Mucosa of stomach (tissue), 1 donor: ENCODE results near the gene EVL.
"Not testable (repeated sequence)": the region's sequence is repeated elsewhere in the genome, so short reads cannot be mapped to it uniquely, and the experiment has no call there.

Experiments used
- H3K27me3 ChIP-seq: one replicate; pipeline ENCODE4 v1.7.0; 2013; ENCODE audit warnings: mild to moderate bottlenecking, low read length; ENCODE audit not compliant: control insufficient read depth, insufficient read depth
- H3K36me3 ChIP-seq: one replicate; pipeline ENCODE4 v1.7.0; 2013; ENCODE audit warnings: low read length; ENCODE audit not compliant: control insufficient read depth, insufficient read depth
- H3K4me1 ChIP-seq: one replicate; pipeline ENCODE4 v1.7.0; 2013; ENCODE audit warnings: mild to moderate bottlenecking, low read length; ENCODE audit not compliant: control insufficient read depth, insufficient read depth
- H3K4me3 ChIP-seq: one replicate; pipeline ENCODE4 v1.7.0; 2013; ENCODE audit warnings: low read length
- H3K9ac ChIP-seq: one replicate; pipeline ENCODE4 v1.7.0; 2013; ENCODE audit warnings: mild to moderate bottlenecking, low read length, moderate library complexity
- H3K9me3 ChIP-seq: one replicate; pipeline ENCODE4 v1.7.0; 2013; ENCODE audit warnings: mild to moderate bottlenecking, low read length, moderate library complexity; ENCODE audit not compliant: control insufficient read depth
- donor health status: Pancreatic carcinoma.

EVL gene, protein sequence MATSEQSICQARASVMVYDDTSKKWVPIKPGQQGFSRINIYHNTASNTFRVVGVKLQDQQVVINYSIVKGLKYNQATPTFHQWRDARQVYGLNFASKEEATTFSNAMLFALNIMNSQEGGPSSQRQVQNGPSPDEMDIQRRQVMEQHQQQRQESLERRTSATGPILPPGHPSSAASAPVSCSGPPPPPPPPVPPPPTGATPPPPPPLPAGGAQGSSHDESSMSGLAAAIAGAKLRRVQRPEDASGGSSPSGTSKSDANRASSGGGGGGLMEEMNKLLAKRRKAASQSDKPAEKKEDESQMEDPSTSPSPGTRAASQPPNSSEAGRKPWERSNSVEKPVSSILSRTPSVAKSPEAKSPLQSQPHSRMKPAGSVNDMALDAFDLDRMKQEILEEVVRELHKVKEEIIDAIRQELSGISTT

DNA sequence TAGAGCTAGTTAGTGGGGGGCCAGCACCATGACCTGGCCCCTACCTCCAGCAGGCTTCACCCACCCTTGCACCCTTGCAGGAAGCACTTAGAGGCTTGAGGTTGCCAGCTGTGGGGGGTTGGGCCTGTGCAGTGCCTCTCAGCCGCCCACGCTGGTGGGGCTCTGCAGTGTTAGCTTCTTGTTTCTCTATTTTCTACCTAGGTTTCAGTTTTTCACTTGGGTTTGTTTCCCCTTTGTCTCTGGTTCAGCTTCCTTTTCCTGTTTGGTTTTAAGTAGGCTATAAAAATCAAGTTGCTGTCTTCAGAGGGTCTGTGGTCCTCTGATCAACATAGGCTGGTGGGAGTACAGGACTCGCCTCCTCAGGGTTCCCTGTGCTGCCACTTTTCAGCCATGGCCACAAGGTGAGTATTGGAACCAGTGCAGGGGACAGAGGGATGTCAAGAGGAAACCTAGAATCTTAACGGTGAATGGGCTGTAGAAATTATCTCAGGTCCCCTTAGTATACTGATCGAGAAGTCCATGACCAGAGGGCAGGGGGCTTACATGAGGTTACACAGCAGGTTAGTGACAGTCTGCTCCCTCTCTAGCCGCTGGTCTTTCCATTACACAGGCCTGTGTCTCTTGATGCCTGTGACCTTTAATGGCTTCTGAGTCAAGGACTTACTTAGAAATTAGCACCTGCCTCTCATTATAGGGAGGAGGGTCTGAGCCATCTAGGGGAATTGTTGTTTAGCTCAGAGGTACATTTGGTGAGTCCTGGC is at the start of gene EVL:
Gene EVL (plus strand): TSS at position 312 of the 761 bp plus-strand sequence. CDS start 79 bp downstream, at position 391.
- Histone ChIP-seq H3K4me1 (peaks cover 31% of the 10 kb centered on the region), H3K36me3 (no peaks in the 10 kb centered on the region), H3K4me3 (no peak within 1 kb of the TSS), H3K9me3 (no peaks in the 10 kb centered on the region), H3K9ac (peak within 1 kb of the TSS; percentile 27), H3K27me3 (no peaks in the 10 kb centered on the region)

DNA sequence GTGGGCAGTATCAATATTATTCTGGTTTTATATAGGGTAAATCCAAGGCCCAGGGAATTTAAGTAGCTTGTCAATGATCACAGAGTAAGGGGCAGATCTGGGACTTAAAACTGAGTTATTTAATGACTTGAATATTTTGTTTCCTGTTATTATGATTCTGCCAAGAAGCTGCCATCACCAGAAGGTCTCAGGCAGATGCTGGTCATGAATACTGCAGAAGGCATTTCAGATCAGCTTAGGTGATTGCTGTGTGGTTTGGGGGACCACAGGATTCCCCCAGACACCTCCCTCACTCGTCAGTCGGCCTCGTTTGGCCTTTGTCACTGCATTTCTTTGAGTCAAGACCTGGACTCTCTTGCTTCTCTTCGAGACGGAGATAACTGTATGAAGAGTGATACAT is 47.7 kb upstream of the EVL start:
- H3K27me3 ChIP-seq, result no peaks in the 10 kb centered on the region

DNA sequence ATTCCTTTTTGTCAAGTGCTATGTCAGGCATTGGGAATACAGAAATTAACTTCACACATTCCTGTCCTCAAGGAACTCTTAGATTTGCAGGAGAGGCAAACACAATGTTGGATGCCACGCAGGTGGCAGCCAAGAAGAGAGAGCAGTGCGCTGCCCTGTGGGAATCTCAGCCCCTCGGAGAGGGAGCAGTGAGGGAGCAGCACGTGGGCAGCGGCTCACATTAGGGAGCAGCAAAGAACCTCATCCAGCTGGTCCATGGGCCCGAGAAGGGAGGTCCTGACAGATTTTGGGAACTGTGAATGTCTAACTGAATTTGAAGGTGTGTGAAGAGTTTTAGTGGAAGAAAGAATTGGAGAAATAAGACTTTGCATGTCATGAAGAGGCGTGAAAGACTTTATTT is 47.2 kb upstream of the EVL start:
- no peak overlapping the region for H3K9ac ChIP-seq
- no peak overlapping the region for H3K4me3 ChIP-seq
- no peaks in the 10 kb centered on the region for H3K4me1 ChIP-seq
- H3K27me3 ChIP-seq, result no peaks in the 10 kb centered on the region
- H3K9me3 ChIP-seq, result no peaks in the 10 kb centered on the region
- H3K36me3 ChIP-seq, result no peaks in the 10 kb centered on the region

More for the DNA sequence above, 47.7 kb upstream of the EVL start:
- H3K36me3 ChIP-seq, result no peaks in the 10 kb centered on the region
- H3K4me3 ChIP-seq, result no peak overlapping the region
- H3K9me3 ChIP-seq, result no peaks in the 10 kb centered on the region
- H3K4me1 ChIP-seq, result no peaks in the 10 kb centered on the region
- no peak overlapping the region for H3K9ac ChIP-seq

DNA sequence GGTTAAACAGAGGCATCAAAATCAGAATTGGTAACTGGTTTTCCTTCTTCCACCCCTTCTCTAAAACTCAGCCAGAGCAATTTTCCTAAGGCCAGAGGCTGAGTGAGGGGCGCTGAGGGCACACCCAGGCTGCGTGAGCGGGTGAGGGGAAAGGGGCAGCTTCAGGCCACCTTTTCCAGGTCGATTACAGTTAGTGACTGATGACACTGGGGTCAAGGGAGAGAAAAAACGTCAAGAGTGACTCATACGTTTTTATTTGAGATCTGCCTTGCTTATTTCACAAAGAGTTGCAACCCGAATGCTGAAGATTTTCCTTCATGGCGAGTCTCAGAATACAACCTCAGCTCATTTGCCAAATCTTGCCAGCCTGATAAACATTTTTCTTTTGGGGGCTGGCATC is 46.7 kb upstream of the EVL start:
- Histone ChIP-seq H3K4me3 (no peak overlapping the region), H3K27me3 (no peaks in the 10 kb centered on the region), H3K36me3 (no peaks in the 10 kb centered on the region), H3K9ac (no peak overlapping the region), H3K4me1 (no peaks in the 10 kb centered on the region), H3K9me3 (no peaks in the 10 kb centered on the region)

DNA sequence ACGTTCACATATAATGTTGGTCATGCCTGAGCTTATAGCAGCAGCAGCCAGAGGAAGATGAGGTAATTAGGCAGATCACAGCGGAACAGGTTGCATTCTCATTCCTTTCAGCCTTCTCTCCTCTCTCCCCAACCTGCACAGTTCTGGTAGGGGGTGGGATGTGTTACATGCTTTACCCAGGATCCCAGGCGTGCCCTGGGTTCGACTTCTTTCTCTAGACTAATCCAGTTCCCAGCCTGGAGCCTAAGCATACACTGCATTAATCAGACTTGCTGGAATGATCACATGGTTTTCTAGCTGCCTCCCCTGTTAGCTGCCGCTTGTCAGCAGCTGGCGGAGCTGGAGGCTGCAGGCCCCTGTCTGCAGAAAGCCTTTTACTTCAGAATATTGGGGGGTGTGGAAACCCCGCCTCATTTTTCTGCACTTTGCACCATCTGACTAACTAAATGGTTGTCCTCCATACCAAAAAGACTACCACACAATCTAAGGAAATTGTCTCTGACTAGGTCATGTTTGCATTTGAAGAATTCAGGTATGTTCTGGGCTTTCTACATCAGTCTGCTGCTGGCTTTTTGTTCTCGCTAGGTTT is 46.0 kb upstream of the EVL start:
- Histone ChIP-seq H3K4me3 (no peak overlapping the region), H3K9ac (no peak overlapping the region), H3K36me3 (no peaks in the 10 kb centered on the region), H3K27me3 (no peaks in the 10 kb centered on the region), H3K4me1 (no peaks in the 10 kb centered on the region), H3K9me3 (no peaks in the 10 kb centered on the region)

DNA sequence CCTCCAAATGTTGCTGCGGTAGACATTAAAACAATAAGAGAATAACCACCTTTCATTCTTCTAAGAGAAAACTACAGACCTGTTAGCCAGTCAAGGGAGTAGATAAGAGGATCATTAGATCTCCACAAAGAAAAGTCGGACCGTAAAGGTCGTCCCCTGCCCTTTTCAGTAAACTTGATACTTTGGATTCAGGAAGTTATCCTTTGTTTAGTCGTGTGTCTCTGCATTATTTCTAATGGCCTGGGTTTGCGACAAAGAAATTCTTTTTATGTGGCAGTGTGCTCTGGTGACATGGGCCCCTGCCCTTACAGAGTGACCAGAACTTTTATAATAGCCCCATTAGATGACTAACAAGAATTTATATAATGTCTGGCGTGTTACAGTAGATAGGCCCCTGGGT is 44.6 kb upstream of the EVL start:
- Histone ChIP-seq H3K9me3 (no peaks in the 10 kb centered on the region), H3K4me3 (no peak overlapping the region), H3K36me3 (no peaks in the 10 kb centered on the region), H3K4me1 (peaks cover 6% of the 10 kb centered on the region), H3K27me3 (no peaks in the 10 kb centered on the region), H3K9ac (no peak overlapping the region)

DNA sequence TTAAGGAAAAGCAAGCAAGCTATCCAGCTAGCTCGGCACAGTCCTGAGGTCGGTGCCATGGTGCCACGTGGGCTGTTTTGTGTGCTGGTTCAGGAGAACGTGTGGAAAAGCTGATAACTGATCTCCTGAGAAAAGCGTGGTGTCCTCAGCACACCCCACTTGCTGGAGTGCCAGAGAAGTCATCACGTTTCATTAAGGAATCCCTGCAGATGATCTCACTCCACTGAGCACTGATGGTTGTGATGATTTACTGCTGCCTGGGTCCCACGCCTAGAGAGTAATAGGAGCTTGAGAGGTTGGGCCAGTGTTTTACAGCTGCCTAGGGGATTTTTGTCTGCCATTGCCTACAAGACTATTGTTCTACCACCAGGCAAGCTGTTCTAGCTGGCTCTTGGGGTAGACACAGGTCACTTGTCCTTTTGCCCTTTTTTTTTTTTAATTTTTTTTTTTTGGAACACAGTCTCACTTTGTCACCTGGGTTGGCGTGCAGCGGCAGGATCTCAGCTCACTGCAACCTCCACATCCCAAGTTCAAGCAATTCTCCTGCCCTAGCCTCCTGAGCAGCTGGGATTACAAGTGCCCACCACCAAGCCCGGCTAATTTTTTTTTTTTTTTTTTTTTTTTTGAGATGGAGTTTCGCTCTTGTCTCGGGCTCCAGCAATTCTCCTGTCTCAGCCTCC is 42.3 kb upstream of the EVL start:
- H3K4me1 ChIP-seq, result peaks cover 6% of the 10 kb centered on the region
- H3K27me3 ChIP-seq, result no peaks in the 10 kb centered on the region
- no peaks in the 10 kb centered on the region for H3K36me3 ChIP-seq
- H3K9ac ChIP-seq, result no peak overlapping the region
- no peak overlapping the region for H3K4me3 ChIP-seq
- no peaks in the 10 kb centered on the region for H3K9me3 ChIP-seq

DNA sequence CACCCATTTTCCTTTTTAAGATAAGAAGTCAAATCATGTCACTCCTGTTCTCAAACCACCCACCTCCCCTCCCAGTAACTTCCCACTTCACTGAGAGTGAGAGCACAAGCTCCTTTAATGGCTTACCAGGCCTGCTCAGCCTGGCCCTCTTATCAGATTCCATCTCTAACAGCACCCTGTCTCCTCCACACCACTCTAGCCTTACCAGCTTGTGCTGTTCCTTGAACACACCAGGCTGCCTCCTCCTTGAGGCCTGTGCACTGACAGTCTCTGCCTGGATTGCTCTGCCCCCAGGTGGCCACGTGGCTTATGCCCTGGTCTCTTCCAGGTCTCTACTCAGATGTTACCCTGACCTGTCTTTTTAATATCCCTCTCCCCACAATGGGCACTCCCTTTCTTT is 40.1 kb upstream of the EVL start:
- no peaks in the 10 kb centered on the region for H3K27me3 ChIP-seq
- H3K4me1 ChIP-seq, result peaks cover 17% of the 10 kb centered on the region
- H3K4me3 ChIP-seq, result no peak overlapping the region
- no peaks in the 10 kb centered on the region for H3K36me3 ChIP-seq
- no peak overlapping the region for H3K9ac ChIP-seq
- H3K9me3 ChIP-seq, result no peaks in the 10 kb centered on the region

DNA sequence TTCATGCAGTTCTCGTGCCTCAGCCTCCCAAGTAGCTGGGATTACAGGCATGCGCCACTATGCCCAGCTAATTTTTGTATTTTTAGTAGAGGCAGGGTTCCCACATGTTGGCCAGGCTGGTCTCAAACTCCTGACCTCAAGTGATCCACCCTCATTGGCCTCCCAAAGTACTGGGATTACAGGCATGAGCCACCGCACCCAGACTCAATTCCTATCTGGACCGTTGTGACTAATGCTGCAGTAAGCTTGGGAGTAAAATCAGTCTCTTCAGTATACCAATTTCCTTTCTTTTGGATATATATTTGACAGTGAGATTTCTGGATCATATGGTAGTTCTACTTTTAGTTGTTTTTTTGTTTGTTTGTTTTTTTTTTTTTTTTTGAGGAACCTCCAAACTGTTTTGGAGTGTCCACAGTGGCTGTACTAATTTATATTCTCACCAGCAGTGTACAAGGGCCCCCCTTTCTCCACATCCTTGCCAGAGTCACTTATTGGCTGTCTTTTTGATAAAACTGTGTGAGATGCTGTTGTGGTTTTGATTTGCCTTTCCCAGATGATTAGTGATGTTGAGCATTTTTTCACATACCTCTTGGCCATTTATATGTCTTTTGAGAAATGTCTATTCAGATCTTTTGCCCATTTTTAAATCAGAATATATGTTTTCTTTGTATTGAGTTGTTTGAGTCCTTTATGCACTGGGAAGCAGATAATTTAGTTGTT is 37.3 kb upstream of the EVL start:
- Histone ChIP-seq H3K4me1 (peaks cover 29% of the 10 kb centered on the region), H3K9me3 (no peaks in the 10 kb centered on the region), H3K9ac (no peak overlapping the region)

DNA sequence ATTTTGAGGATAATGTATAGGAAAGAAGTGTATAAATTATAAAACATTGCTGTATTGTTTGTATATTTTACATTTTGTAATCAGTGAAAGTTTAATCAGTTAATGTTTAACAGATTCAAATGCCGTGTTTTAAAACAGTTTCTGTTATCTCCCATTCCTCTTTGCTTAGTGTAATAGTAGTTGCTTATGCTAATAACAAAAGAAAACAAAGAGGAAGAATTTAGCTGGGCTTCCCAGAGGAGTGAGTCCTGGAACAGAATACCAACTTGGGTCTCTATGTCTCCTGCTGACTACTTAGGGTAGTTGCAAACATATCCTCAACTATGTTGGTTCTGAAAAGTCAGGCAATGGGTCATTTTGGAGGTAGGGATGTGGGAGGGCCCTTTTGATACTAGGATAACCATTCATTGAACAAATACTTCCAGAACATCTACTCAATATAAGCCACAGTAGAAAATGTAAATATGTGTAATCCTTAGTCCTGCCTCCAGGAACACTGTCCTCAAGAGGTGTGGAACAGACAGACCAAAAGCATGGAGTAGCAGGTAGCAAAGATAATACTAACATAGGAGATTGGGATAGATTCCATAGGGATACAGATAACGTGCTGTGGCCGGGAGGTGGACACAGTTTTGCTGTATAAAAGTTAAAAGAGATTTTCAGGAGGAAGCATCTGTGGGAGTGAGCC is 36.1 kb upstream of the EVL start:
- Histone ChIP-seq H3K9ac (no peak overlapping the region), H3K4me3 (no peak overlapping the region), H3K9me3 (no peaks in the 10 kb centered on the region), H3K27me3 (no peaks in the 10 kb centered on the region), H3K4me1 (peaks cover 29% of the 10 kb centered on the region), H3K36me3 (no peaks in the 10 kb centered on the region)

More for the DNA sequence above, 37.3 kb upstream of the EVL start:
- Histone ChIP-seq H3K36me3 (no peaks in the 10 kb centered on the region), H3K4me3 (no peak overlapping the region), H3K27me3 (no peaks in the 10 kb centered on the region)

DNA sequence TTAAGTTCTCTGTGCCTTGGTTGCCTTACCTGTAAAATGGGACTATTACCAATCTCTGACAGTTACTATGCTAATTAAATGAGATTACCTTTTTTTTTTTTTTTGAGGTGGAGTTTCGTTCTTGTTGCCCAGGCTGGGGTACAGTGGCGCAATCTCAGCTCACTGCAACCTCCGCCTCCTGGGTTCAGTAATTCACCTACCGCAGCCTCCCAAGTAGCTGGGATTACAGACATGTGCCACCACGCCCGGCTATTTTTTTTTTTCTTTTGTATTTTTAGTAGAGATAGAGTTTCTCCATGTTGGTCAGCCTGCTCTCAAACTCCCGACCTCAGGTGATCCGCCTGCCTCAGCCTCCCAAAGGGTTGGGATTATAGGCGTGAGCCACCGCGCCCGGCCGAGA is 35.2 kb upstream of the EVL start:
- H3K9me3 ChIP-seq, H3K9ac ChIP-seq, H3K36me3 ChIP-seq, H3K4me3 ChIP-seq, H3K27me3 ChIP-seq: not testable (repeated sequence)
- H3K4me1 ChIP-seq, result peaks cover 28% of the 10 kb centered on the region
